GM12801 (cell line): ENCODE measurements around the gene DIABLO.

Experiments used
- CTCF ChIP-seq: IDR thresholded peaks from one replicate; pipeline ENCODE4 v1.5.1; 2011; ENCODE audit warnings: control low read depth; ENCODE audit not compliant: insufficient read length; ENCODE audit errors: extremely low read depth

The DIABLO gene

GRCh38 chr12:122206976-122207375 lies 18.9 kb downstream of the DIABLO start:
- no peak for TF ChIP-seq CTCF

- no peak for TF ChIP-seq CTCF
Observed at GRCh38 chr12:122206111-122206881, 19.6 kb downstream of the DIABLO start.

GRCh38 chr12:122205053-122205925 lies 20.6 kb downstream of the DIABLO start:
- no peak for TF ChIP-seq CTCF

- no peak for TF ChIP-seq CTCF
Observed at GRCh38 chr12:122204167-122205052, 21.4 kb downstream of the DIABLO start.

GRCh38 chr12:122203301-122204166 lies 22.3 kb downstream of the DIABLO start, which contains the start of gene B3GNT4:
Gene B3GNT4 (plus strand): TSS chr12:122203709. CDS start chr12:122204619, 910 bp downstream.
- TF ChIP-seq CTCF = no peak

- TF ChIP-seq CTCF = no peak
Observed at GRCh38 chr12:122202017-122202416, 23.8 kb downstream of the DIABLO start.
